ENCODE measurements around the gene NCOA3.

- no peak for TF ChIP-seq POLR2A (IDR thresholded peaks at IDR 0.05; ENCODE audit: low read length)
- no peak for TF ChIP-seq GATA1 (IDR thresholded peaks at IDR 0.05; ENCODE audit: low read depth, low read length)
These were observed 203.8 kb downstream of the NCOA3 start for GRCh38 chr20:47705497-47705856.
